ENCODE measurements around the gene AHCYL2.

AHCYL2 gene

GRCh38 chr7:129371487-129371886, 146.7 kb downstream of the AHCYL2 start:
- Histone ChIP-seq H3K27ac (peak overlapping the region in 2 of 21 experiments; percentile 22 to 52), H3K4me3 (no peak overlapping the region)

- Histone ChIP-seq H3K27ac (no peak overlapping the region), H3K4me3 (no peak overlapping the region)
Observed at GRCh38 chr7:129373651-129374428, 149.0 kb downstream of the AHCYL2 start.

GRCh38 chr7:129375141-129375938, 150.5 kb downstream of the AHCYL2 start:
- no peak overlapping the region for H3K4me3 ChIP-seq
- H3K27ac ChIP-seq, result peak overlapping the region in 7 of 21 experiments; percentile 1 to 67 (median 14)

- Histone ChIP-seq H3K27ac (peak overlapping the region in 7 of 21 experiments; percentile 1 to 67 (median 14)), H3K4me3 (no peak overlapping the region)
Observed at GRCh38 chr7:129376076-129376777, 151.4 kb downstream of the AHCYL2 start.

- no peak overlapping the region for H3K27ac ChIP-seq
Observed at GRCh38 chr7:129376778-129377700, 152.2 kb downstream of the AHCYL2 start.

GRCh38 chr7:129381710-129382484, 157.1 kb downstream of the AHCYL2 start:
- no peak overlapping the region for H3K27ac ChIP-seq
- H3K4me3 ChIP-seq, result no peak overlapping the region

More at GRCh38 chr7:129376778-129377700, 152.2 kb downstream of the AHCYL2 start:
- H3K4me3 ChIP-seq, result no peak overlapping the region

- Histone ChIP-seq H3K4me3 (no peak overlapping the region), H3K27ac (no peak overlapping the region)
Observed at GRCh38 chr7:129383542-129384132, 158.8 kb downstream of the AHCYL2 start.

- H3K27ac ChIP-seq, result no peak overlapping the region
- no peak overlapping the region for H3K4me3 ChIP-seq
Observed at GRCh38 chr7:129385116-129385515, 160.3 kb downstream of the AHCYL2 start.

GRCh38 chr7:129385598-129385997, 160.8 kb downstream of the AHCYL2 start:
- no peak overlapping the region for H3K27ac ChIP-seq
- no peak overlapping the region for H3K4me3 ChIP-seq

- Histone ChIP-seq H3K4me3 (no peak overlapping the region), H3K27ac (no peak overlapping the region)
Observed at GRCh38 chr7:129386506-129386905, 161.7 kb downstream of the AHCYL2 start.

GRCh38 chr7:129387537-129387936, 162.7 kb downstream of the AHCYL2 start:
- H3K27ac ChIP-seq, result peak overlapping the region in 1 of 21 experiments; percentile 12
- no peak overlapping the region for H3K4me3 ChIP-seq

GRCh38 chr7:129388333-129389098, 163.7 kb downstream of the AHCYL2 start:
- H3K4me3 ChIP-seq, result no peak overlapping the region
- peak overlapping the region in 1 of 21 experiments; percentile 12 for H3K27ac ChIP-seq

GRCh38 chr7:129389829-129390228, 165.0 kb downstream of the AHCYL2 start:
- Histone ChIP-seq H3K27ac (no peak overlapping the region), H3K4me3 (no peak overlapping the region)

GRCh38 chr7:129390314-129390713, 165.5 kb downstream of the AHCYL2 start:
- no peak overlapping the region for H3K27ac ChIP-seq
- H3K4me3 ChIP-seq, result no peak overlapping the region

- no peak overlapping the region for H3K4me3 ChIP-seq
- no peak overlapping the region for H3K27ac ChIP-seq
Observed at GRCh38 chr7:129391546-129392171, 166.8 kb downstream of the AHCYL2 start.

GRCh38 chr7:129393255-129393654, 168.4 kb downstream of the AHCYL2 start:
- Histone ChIP-seq H3K27ac (no peak overlapping the region), H3K4me3 (no peak overlapping the region)

GRCh38 chr7:129394101-129394500, 169.3 kb downstream of the AHCYL2 start:
- Histone ChIP-seq H3K27ac (no peak overlapping the region), H3K4me3 (no peak overlapping the region)

Measured in skin epidermis (tissue), 12 donors.